Measurements from ENCODE around the gene RASD1.
"Not testable (repeated sequence)": the region's sequence is repeated elsewhere in the genome, so short reads cannot be mapped to it uniquely, and the experiment has no call there.

The RASD1 gene

DNA sequence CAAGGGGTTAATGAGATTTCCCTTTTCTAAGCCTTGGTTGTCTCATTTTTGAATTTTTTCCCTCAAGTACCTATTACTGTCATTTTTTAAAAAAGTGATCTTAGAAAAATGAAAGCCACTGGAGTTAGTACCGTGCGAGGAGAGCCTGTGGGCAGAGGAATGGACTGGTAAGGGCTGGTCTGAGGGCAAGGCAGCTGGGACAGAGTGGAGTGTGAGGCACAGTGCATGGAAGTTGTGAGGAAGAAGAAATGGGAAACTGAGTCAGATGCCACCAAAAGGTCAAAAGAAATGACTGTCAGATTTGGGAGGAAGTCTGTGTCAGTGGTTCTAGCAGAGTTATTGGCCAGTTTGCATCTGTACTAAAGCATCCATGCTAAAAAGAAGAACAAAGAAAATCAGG is 8.2 kb downstream of the RASD1 start:
- DNase-seq = peak in 1 of 42 donors; percentile 2
- intact Hi-C loops (cut with DNase I) = no loop called here

DNA sequence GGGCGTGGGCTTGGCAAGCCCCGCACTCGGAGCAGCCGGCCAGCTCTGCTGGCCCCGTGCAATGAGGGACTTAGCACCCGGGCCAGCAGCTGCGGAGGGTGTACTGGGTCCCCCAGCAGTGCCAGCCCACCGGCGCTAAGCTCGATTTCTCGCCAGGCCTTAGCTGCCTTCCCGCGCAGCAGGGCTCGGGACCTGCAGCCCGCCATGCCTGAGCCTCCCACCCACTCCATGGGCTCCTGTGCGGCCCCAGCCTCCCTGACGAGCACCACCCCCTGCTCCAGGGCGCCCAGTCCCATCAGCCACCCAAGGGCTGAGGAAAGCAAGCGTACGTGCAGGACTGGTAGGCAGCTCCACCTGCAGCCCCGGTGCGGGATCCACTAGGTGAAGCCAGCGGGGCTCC is 9.8 kb downstream of the RASD1 start:
- intact Hi-C loops (cut with DNase I) = not testable (repeated sequence)
- peak in 1 of 42 donors; percentile 23 for DNase-seq

DNA sequence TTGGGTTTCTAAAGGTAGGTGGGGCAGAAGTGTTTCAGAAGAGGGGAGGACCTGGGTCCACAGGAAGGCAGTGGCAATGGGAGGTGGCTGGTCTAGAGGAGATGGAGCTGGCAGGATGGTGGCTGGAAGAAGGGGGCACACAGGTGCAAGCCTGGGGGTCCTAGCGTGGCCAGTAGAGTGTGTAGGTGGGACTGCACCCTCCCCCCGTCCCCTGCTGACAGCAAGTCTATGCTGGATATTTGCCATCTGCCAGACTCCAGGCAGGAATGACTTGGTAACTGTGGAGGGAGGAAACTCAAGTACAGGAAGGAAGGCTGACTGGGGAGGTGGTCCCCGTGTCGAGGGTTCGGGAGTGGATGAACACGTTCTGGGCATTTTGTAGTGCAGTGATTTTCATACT is 10.8 kb downstream of the RASD1 start:
- intact Hi-C loops (cut with DNase I) = no loop called here
- DNase-seq = peak in 1 of 42 donors; percentile 27

DNA sequence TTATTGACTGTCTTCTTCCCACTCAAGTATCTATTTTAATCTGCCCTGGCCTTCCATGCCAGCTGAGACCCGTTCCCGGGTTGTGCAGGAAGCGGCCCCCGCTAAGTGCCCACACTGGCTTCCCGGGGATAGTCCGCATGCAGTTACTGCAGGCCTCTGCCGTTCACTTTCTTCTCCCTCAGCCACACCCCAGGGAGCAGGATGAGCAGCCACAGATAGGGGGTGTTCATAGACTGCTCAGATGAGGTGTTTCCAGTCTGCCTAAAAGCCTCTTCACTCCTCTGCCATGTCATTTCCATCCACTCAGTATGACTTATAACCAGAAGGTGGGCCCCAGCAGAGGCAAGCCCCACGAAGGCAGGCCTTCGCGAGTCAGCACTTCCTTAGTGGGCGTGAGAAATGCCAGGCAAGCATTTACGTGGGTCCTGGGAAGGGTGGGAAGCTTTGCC is 11.7 kb downstream of the RASD1 start:
- intact Hi-C loops (cut with DNase I) = no loop called here
- peak; percentile 33 to 92 (median 72) for DNase-seq

DNA sequence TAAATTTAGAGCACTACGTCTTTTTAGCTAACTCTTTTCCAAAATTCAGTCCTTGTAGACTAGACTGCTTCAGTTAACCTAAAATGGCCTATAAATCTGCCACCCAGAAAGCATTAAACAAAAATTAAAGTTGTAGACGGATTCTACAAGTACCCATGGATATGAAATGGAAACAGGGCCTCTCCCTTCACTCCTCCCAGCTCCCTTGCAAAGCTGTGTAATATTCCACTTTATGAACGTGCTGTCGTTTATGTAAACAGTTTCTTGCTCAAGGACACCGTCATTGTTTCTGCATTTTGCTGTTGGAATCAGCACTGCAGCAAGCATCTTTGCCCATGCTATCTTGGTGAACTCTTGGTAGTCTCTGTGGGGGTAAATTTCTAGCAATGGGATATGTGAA is 14.3 kb downstream of the RASD1 start:
- intact Hi-C loops (cut with DNase I) = no loop called here
- no peak for DNase-seq

DNA sequence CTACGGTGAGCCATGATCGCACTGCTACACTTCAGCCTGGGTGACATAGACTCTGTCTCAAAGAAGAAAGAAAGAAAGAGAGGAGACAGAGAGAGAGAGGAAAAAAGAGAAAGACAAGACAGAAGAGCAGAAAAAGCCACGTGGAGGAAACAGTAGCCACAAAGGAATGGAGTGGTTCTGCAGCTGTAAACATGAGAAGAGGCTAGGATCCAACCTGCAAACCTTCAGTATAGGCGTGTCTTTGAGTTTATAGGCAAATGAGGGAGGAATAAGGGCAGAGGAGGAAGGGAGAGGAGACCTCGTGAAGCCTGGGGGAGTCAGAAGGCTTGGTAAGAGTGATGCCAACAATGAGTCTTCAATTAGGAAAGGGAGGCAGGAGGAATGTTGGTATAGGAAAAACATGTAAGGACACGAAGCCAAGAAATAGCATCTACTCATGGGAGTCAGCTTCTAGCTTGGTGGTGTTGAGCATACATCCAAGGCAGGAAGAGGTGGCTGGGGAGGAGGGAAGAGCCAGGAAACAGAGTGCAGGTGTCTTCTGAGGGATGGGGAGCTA is 15.5 kb downstream of the RASD1 start:
- intact Hi-C loops (cut with DNase I) = no loop called here

DNA sequence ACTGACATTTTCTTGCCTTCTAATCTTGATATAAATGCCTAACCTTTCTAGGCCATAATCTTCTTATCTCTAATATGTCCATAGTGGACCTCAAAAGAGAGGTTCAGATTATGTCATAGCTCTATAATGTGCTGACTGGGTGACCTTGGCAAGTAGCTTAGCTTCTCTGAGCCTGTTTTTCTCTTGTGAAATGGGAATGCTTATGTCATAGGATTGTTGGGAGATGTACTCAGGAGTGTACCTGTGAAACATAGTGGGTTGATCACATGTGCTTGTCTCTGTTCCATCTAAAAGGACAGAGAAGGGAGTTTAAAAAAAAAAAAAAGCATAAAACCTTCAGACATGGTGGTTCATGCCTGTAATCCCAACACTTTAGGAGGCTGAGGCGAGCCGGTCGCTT is 17.0 kb downstream of the RASD1 start:
- intact Hi-C loops (cut with DNase I) = no loop called here
- DNase-seq = no peak

More for the DNA sequence above, 15.5 kb downstream of the RASD1 start:
- peak in 1 of 42 donors; percentile 39 for DNase-seq

DNA sequence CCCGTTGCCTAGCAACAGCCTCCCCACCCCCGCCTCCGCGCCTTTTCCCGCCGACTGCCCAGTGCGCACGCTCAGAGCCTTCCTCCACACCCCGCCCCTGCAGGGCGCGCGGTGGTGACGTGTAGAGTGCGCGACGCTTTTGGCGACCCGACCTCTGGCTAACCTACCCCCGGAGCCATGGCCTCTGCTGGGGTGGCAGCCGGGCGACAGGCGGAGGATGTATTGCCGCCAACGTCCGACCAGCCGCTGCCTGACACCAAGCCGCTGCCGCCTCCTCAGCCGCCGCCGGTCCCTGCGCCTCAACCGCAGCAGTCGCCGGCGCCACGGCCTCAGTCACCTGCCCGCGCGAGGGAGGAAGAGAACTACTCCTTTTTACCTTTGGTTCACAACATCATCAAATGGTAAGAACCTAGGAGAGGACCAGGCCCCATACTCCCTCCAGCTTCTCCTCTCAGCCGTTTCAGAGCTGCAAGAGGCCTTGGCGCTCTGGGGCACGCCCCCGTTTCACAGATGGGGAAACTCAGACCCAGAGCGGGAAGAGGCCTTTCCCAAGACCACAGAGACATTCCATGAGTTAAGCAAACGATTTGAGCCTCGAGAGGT is 19.2 kb downstream of the RASD1 start, which contains the start of gene MED9:
MED9 (plus strand) TSS at position 136 of the 603 bp plus-strand sequence; CDS start at position 178, 42 bp downstream.
- DNase-seq = peak; percentile 77 to 97 (median 94)
- intact Hi-C loops (cut with DNase I) = no loop called here

DNA sequence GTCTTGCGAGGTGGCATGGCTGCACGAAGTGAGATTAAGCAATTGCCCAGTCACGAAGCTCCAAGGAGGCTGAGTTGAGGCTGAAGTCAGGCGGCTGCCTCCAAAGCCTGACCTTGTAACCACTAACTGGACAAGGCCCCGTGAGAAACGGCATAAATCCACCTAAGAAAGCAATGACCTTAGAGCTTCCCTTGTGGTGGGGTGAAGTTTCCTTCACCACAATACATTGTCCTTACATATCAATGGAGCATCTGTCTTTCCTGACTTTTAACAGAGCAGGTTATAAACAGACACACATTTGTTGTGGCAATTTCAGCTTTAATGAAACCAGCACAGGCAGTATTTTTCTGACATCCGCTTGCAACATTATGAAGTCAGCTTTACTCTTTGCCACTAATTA is 21.9 kb downstream of the RASD1 start:
- intact Hi-C loops (cut with DNase I) = no loop called here
- no peak for DNase-seq

DNA sequence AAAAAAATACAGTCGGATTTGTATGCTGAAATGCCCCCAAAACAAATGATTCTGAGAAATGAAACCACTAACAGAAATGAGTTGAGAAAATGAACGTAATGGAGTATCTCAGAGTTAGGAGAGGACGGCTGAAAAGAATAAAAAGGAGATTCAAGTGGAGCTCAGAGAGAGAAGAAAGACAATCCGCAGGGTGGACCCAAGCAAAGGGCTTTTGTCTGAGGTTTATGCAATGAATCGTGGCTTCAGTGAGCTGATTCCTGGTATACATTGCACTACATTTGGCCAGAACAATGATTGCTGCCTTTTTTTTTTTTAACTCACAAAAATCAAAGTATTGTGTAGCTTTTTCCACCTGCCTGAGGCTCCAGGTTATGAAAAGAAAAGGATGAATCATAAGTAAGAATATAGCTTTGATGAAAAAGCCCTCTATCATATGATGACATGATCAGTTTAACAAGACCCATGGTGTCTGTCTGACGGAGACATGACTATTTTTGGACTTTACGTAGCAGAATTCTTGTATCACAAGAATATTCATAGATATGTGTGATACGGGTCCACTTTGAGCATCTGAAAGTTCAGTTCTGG is 23.8 kb downstream of the RASD1 start:
- intact Hi-C loops (cut with DNase I) = no loop called here
- DNase-seq = no peak

DNA sequence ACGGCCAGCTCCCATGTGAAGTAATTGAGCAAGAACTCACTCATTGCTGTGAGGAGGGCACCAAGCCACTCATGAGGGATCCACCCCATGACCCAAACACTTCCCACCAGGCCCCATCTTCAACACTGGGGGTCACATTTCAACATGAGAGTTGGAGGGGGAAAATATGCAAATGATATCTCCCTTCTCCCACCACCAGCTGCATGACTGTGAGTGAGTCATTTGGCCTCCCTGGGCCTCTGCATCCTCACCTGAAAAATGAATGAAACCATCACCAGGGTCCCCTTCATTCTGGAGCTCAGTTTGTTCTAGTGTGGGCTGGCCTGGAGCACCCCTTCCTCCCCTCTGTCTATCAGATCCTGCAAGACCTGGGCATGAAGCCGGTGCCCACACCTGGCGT is 26.2 kb downstream of the RASD1 start:
- intact Hi-C loops (cut with DNase I) = no loop called here
- no peak for DNase-seq

DNA sequence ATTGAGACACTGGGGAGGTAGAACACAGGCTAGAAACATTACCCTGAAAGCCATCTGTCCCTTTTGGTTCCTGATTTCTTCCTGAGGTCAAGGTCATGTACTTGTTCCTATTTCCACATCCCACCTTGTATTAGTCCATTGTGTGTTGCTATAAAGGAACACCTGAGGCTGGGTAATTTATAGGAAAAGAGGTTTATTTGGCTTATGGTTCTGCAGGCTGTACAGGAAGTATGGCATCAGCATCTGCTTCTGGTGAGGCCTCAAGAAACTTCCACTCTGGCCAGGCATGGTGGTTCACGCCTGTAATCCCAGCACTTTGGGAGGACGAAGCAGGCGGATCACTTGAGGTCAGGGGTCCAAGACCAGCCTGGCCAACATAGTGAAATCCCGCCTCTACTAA is 26.8 kb downstream of the RASD1 start:
- DNase-seq = no peak

DNA sequence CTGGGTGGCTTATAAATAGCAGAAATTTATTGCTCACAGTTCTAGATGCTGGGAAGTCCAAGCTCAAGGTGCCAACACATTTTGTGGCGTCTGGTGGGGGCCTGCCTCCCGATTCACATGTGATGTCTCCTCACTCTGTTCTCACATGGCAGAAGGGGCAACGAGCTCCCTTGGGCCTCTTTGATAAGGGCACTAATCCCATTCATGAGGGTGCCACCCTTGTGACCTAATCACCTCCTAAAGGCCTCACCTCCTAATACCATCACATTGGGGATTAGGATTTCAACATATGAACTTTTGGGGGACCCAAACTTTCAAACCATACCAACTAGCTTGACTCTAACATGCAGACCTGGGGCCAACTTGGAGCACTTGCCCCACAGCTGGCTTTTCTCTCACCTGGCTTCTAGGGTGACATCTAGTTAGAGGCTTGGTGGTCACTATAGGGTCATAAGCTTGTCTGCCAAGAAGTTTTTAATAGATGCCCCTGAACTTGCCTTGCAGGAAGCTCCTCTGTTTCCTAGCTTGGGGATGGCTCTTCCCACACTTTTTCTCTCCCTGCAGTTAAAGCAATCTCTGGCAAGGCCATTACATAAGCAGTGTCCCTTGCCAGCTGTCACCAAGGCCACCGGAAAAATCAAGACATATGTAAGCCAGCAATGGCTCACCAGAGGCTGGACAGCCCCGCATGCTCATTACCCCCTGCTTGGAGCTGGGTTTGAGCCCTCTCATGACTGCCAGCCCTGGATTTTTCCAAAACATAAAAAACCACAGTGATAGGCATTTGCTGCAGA is 27.8 kb downstream of the RASD1 start:
- peak in 1 of 42 donors; percentile 27 for DNase-seq
- intact Hi-C loops (cut with DNase I) = no loop called here

More for the DNA sequence above, 26.8 kb downstream of the RASD1 start:
- intact Hi-C loops (cut with DNase I) = no loop called here

DNA sequence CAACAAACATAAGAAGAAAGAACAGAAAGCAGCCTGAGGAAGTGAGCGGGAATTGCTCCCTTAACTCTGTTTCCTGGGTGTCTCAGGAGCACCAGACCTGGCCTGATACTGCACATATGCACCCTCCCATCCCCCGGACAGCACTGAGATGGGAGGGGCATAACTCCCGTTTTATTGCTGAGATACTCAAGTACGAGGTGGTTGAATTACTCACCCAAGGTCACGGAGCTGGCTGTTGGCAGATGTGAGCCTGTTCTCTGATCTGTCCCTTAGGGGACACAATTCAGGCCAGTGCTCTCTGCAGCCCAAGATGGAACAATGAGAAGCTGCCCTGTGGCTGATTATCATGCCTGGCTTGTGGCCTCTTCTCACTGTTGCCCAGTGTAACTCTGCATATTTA is 28.5 kb downstream of the RASD1 start:
- DNase-seq = no peak
- intact Hi-C loops (cut with DNase I) = no loop called here

DNA sequence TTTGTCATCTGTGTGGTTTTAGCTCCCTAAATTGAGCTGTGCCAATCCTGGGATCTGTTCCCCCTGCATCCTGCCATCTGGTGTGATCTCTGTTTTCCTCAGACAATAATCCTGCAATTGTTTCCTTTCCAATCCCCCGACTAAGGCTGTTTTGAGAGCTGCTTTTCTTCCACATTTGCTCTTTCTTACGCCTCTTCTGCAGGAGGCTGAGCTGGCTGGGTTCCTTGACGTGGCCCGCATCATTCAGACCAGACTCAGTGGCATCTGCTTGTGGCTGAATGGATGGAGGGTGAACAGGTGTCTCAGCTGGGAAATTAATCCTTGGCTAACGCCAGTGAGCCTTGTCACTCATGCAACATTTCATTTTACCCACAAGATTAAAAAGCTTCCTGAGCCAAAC is 29.2 kb downstream of the RASD1 start:
- peak in 2 of 42 donors; percentile 13 to 16 for DNase-seq
- intact Hi-C loops (cut with DNase I) = no loop called here

DNA sequence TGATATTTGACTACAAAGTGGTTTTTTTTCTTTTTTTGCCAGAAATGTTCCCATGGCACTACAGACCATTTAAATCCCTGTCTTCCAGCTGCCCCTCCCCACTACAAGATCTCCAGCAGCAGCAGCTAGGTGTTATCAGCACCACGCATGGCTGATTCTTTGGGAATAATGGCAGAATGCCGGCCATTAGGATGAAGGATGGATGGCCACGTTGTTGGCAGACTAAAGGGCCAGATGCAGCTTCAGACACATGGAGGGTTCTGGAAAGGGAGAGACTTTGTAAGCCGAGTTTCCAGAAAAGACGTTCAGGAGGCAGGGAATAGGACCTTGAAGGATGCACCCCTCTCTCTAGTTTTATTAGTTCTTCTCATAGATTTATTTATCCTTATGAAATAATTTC is 29.7 kb downstream of the RASD1 start:
- intact Hi-C loops (cut with DNase I) = no loop called here
- no peak for DNase-seq

DNA sequence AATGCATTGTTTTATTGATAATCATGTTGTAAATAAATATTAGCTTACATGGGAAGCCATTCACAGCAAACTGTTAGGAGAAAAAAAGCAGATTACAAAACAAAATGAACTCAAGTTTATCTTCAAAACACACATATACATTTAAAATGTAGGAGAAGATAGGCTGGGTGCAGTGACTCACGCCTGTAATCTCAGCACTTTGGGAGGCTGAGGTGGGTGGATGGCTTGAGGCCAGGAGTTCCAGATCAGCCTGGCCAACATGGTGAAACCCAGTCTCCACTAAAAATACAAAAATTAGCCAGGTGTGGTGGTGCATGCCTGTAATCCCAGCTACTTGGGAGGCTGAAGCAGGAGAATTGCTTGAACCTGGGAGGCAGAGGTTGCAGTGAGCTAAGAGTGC is 30.3 kb downstream of the RASD1 start:
- DNase-seq; intact Hi-C loops (cut with DNase I): not testable (repeated sequence)

DNA sequence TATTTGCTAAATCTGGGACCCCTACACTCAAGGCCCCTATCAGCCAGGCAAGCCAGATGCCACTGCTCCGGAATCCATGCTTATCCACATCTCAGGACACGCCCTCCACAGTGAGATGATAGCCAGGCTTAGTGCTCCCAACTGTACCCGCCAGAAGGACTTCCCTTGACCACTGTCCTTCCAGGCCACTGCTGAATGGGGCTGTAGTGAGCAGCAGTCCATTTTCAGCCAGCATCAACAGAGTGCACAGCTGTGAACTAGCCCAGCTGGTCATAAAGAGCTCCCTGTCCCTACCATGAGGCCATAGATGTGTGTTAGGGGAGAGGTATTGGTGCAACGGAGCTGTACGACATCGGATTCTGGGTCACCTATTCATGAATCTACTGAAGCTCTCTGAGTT is 32.4 kb downstream of the RASD1 start:
- peak in 13 of 42 donors; percentile 13 to 64 (median 37) for DNase-seq
- intact Hi-C loops (cut with DNase I) = no loop called here

DNA sequence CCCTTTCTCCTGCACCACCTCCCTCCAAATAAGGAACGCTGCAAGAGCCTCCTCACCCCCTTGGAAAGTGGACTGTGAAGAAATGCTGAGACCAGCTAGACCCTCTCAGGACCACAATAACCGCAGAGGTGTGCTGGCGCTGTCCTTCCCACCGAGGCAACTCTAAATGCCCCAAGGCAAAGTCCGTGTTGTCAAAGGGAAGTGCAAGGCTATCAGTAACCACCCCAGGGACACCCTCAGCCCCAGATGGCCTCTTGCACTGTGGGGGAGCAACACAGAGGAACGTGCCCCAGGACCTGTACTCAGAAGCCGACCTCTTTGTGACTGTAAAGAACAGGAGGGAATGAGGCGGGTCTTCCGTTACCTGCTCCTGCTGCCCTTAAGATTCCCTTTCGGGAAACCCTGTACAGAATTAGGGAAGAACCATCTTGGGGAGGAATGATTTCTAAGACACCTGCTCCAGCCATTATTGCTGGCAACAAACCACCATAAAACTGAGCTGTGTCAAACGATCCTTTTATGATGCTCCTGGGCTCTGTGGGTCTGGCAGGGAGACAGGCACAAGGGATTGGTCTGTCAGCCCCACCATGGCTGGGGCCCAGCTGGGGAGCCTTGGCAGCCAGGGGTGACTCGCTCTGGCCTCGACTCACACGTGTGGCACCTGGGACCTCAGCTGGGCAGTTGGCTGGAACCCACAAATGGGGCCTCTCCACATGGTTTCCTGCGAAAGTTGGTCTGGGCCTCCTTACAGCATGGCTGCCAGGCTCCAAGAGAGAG is 34.0 kb downstream of the RASD1 start:
- no peak for DNase-seq
- intact Hi-C loops (cut with DNase I) = no loop called here

Measured in head of caudate nucleus (tissue), 42 donors.